Fibroblast of peridontal ligament (primary cell): ENCODE results near the gene AGPS.
"Not testable (repeated sequence)": the region's sequence is repeated elsewhere in the genome, so short reads cannot be mapped to it uniquely, and the experiment has no call there.

ENCODE experiments used
- DNase-seq: peaks from one replicate; pipeline ENCODE4 v3.0.0-alpha.2; 2010; ENCODE audit errors: extremely low read depth

The AGPS gene

DNA sequence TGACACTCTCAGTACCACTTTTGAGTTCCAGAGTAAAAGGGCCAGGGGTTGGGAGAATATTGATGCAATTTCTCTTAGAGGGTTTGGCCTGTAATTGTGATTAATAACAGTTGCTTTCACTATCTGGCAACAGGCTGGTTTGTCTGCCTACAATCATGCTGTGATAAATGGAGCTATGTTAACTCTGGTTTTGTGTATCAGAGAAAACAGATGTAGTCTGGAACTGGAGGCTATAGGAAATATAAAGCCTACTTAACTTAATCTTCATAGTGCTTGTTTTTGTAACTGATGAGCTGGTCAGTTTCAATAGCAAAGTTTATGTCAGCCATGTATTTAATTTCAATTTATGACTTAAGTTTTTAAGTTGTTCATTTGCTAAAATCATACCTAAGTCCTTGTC is 138.0 kb downstream of the AGPS start:
- peak; percentile 20 for DNase-seq

GRCh38 chr2:177531706-177532105 is 139.1 kb downstream of the AGPS start:
- no peak for DNase-seq

GRCh38 chr2:177532567-177532966 is 140.0 kb downstream of the AGPS start:
- no peak for DNase-seq

GRCh38 chr2:177533253-177533652 is 140.7 kb downstream of the AGPS start:
- DNase-seq = no peak

GRCh38 chr2:177535000-177535399 is 142.4 kb downstream of the AGPS start:
- no peak for DNase-seq

DNA sequence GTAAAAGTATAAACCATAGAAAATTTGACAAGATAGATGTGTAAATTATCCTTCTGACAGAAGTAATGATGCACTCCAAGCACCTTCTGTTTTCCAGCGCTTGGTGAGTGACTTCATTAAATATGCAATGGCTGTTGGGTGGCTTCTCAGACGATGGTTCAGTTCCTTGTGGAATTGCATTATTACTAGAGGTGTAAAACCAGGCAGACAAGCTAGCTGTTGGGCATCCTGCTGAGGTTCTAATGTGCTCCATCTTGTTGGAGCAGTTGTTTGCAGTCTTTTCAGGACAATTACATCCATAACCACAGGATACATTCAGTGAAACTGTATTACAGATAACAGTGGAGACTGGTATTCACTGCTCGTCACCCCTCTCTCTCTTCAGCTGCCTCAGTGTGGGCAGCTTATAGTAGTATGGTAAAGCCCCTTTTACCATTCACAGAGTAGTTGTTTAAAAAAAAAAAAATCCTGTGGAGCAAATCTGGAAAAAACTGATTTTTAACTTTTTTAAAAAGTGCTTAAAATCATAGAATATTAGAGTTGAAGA is 143.5 kb downstream of the AGPS start:
- DNase-seq = no peak

DNA sequence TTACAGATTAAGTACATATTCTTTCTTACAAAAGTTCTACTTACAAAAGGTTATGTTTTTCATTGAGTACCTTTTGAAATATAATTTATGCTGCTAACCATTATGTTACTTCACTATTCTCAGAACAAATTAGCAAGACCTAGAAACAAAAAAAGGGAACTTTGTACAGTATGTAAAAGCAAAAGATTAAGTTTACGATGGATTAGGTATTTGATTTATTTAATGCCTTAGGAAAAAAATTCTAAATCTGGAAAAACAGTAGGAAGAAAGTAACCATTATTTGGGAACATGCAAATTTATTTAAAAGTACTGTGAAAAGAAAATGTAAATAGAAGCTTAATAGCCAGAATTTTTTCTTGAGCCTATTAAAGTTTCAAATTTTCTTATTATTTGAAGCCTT is 144.6 kb downstream of the AGPS start:
- no peak for DNase-seq

GRCh38 chr2:177537636-177538035 is 145.1 kb downstream of the AGPS start:
- DNase-seq = no peak

DNA sequence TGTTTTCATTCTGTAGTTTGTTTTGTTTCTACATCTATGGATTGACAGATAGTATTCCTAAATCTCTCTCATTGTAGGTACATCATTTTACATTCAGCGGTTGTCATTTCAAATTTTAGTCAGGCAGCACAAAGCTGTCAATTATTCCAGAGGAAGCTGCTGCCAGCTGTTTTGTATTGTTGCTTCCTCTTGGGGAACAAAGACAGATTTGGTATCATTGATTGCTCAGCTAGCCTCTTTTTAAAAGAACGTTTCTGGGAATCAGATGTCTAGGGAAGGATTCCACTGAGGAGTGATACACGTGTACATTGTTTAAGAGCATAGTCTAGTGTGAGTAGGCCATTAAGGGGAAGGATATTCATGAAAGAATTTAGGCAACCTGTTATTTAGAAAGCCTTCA is 145.8 kb downstream of the AGPS start:
- no peak for DNase-seq

DNA sequence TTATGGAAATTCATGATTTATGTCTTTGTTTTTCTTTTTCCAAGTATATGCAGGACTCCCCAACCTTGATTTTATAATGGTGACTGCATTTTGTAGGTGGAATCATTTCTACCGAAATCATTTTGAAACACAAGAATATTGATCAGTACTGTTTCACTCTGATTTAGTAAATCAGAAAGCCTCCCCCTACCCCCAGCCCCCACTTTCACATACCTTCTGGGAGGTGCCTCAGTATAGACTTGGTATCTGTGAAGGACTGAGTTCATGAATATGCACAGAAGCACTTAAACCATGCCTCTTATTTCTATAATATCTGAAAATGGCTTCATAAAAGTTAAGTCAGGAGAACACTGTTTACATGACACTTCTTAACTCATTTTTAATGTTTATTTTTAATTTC is 147.7 kb downstream of the AGPS start:
- no peak for DNase-seq

DNA sequence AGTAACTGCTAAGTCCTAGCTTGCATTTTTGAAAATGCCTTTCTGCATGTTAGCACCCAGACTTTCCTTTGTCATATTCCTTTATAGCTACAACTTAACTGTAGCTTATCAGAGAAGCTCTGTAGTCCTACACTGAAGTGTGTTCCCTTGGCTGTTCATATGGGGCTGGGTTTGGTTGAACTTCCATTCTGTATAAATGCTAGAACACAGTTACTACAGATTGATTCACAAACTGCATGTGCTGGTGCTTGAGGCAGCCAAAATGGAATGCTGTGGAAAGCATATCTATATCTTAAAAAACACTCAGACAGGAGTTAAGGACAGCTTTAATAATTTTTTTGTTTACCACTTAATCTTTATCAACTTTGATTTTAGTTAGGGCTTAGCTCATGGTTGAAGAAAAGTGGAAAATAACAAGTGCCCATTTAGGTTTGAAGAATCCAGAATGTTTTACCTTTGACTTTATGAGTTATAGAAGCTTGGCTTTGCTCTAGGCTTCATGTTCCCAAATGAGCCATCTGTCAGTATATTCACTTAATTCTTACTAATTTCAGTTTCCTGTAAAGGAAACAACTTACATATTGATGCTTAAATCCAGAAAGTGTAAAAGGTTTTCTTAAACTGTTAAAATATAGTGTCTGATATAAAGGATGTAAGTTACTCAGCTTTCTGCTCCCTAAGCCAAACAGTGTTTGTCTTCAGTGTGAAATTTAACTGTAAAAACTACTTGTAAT is 148.9 kb downstream of the AGPS start:
- no peak for DNase-seq

DNA sequence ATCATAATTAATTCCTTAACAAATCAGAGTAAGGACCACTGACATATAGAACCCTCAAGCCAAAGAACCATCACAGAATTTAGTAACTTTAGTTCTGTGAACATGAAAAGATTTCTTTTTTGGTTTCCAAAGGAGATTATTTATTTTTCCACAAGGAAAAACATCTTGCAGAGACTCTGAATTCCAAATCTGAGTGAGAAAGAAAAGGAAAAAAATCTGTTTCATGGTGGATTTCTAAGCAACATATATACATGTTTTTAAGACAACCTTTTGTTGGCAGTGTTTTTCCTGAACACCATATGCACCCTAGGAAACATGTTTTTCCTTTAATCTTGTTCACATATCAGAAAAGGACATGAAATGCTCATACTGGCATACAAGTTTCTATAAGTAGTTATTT is 149.8 kb downstream of the AGPS start:
- DNase-seq = peak; percentile 13

DNA sequence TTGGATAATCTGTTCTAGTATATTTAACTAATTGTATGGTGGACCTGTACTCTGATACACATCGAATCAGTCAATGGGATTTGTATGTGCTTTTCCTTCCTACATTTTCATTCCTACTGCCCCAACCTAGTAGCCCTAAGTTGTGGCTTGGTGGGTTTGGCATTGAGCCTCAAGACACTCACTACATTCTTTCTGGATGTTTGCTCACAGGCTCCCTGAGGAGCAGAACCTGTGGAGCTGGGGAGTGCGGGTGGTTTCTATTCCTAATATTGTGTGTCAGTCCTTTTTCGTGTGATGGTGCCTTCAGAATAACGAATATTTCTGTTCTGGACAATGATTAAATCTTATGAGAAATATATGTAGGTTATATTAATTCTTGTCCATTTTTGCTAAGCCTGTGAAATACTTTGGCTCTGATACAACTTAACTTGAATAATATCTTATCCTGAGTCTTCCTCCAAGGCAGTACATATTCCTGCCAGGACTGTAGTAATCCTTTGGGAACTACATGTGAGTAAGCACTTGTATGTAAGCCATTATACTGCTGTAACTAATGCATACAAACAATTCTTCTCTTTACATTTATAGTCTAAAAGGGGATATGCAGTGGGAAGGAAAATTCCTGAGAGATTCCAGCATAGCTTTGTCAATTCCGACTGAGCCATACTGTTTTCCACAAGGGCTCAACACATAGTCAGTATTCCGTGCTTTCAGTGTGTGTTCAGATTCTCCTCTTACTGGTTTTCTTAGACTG is 150.6 kb downstream of the AGPS start:
- peak; percentile 87 for DNase-seq

GRCh38 chr2:177545143-177545542 is 152.6 kb downstream of the AGPS start:
- no peak for DNase-seq

- no peak for DNase-seq
These were observed 153.5 kb downstream of the AGPS start for GRCh38 chr2:177545981-177546585.

- no peak for DNase-seq
These were observed 154.5 kb downstream of the AGPS start for GRCh38 chr2:177547122-177547521.

GRCh38 chr2:177547772-177548171 is 155.2 kb downstream of the AGPS start:
- DNase-seq = no peak

DNA sequence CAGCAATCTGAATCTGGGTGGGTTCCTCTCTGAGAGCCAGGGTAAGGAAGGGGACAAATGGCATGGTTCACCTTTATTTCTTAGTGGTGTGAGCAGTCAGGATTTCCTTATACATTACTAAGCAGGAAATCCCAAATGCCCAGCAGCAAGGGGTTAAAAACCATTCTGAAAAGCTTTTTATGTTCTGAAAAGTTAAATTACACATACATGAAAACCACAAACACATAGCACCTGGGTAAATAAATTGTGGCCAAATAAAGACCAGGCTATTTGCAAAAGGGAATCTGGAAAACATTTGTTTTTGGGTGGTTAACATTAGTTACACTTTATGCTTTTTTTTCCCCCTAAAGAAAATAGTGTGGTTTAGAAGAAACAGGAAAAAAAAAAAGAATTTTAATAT is 156.1 kb downstream of the AGPS start:
- no peak for DNase-seq

DNA sequence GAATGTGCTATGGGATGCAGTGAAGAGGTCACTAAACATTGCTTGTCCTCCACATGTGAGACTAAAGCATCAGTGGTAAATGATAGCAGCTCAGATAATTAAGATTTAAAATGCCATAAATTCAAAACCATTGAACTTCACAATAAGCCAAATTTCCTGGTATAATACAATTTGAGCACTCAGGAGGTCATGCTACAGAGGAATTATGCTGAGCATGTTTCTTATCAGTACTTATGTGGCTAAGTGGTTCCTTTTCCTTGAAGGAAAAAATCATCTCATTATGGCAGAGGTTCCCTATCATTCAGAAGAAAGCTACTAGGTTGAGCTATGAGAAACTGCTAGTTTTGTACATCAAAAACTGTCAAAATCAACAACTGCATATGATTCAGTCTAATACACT is 156.6 kb downstream of the AGPS start:
- no peak for DNase-seq

DNA sequence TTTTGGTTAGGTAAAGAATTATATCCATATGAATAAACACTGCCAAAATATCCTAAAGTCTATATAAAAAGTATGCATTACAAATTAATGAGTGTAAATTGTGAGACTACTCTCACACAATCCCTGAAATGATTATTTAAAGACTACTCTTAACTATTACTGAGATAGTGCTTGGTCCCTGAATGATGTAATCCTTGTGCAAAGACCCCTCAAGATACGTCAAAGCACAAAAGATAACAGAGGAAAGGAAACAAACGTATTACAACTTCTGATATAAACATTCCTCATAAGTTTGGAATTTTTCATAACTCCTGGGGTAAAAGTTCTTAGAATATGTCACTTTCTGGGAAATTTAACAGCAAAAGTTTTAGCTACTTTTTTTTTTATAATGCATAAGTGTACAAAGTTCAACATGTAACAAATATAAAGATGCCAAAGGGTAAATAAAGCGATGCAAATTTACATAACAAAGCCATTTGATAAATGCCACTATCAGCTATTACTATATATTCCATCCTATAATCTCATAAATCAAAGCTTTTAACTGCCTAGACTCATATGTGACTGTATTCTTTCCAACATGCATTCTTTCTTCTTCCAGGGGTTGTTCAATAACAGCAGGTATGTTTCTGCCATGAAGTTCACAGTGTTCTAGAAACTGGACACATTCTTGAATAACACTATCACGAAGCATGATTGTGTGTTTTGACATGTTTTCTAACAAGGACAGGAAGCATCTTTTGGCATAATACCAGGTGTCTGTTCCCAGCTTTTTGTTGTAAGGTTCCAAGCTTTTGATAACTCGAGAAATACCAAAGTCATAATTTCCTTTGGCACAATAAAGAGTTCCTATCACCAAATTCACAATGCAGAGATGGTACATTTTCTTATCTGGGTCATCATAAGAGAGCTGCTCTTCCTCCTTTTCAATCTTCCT is 158.0 kb downstream of the AGPS start:
- no peak for DNase-seq

DNA sequence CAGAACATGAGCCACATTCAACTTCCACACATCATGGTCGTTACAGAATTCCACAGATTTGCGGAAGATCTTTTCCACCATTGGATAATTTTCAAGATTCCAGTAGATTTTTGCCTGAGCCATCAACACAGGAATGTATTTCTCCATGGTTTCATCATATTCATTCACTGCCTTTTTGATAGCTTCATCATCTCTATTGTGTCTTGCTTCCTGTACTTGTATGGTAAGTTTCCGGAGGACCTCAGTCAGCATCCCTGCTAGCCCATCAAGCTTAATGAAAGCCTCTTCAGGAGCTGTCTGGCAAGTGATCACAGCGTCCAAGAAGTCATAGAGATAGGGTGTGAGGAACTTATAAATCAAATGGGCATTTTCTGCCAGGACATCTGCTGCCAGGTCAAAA is 158.8 kb downstream of the AGPS start:
- DNase-seq = not testable (repeated sequence)

DNA sequence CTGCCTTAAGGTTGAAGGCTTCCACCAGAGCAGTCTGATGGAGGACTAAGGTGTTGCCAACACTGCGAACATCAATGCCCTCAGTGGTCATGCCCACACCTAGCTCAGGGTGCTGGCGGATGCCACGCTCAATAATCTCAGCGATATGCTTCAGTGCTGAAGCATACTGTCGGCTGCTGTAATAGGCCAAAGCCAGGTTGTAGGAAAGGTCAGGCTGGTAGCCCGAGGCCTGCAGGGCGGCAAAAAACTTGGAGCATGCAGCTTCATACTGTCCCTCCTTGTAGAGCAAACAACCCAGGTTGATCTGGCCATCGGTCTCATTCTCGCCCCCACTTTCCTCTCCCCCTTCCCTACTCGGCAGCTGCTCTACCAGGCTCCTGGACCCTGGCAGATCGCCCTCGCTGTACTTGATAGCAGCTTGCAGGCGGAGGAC is 159.4 kb downstream of the AGPS start:
- peak; percentile 9 for DNase-seq
